Ovary (tissue), 9 donors: ENCODE measurements around the gene SMARCD2. TPM values are rescaled to one million over a fixed set of nuclear protein-coding genes. Genes with fewer than 3 reads are reported as not detected.

ENCODE experiments used
- DNase-seq, 5 donors: peaks; one replicate each; pipeline ENCODE4 v3.0.0-alpha.2; 2019 to 2020
- H3K27ac ChIP-seq, 2 donors: fragments of 200-600 bp; one replicate each; pipeline versions ENCODE4 v1.5.1 to v1.8.0; 2019 to 2022
- H3K27me3 ChIP-seq: fragments of 200-600 bp; one replicate; pipeline ENCODE4 v1.8.0; 2022
- H3K36me3 ChIP-seq: fragments of 200-600 bp; sonication (generic); one replicate; pipeline ENCODE4 v1.5.1; 2019
- H3K4me1 ChIP-seq: one replicate; pipeline ENCODE4 v1.8.1; 2013; ENCODE audit warnings: mild to moderate bottlenecking, moderate library complexity; ENCODE audit not compliant: insufficient read depth
- H3K4me3 ChIP-seq: fragments of 200-600 bp; sonication (generic); one replicate; pipeline ENCODE4 v1.5.1; 2017
- H3K9me3 ChIP-seq, 2 donors: fragments of 200-600 bp in 1 of 2; sonication (generic) in 1 of 2; one replicate each; pipeline versions ENCODE4 v1.5.1 to v1.8.1; 2013 to 2019; ENCODE audit warnings: mild to moderate bottlenecking in 1 of 2, moderate library complexity in 1 of 2
- CTCF ChIP-seq, 3 donors: fragments of 450-650 bp in 2 of 3; fragments of 200-600 bp in 1 of 3; IDR thresholded peaks; one replicate each; pipeline versions ENCODE4 v1.5.1 to v1.8.0; 2016 to 2022; ENCODE audit warnings: antibody characterized with exemption in 3 of 3, mild to moderate bottlenecking in 1 of 3
- EP300 ChIP-seq: sonication (generic); formaldehyde crosslinking; IDR thresholded peaks from one replicate; pipeline ENCODE4 v1.6.1; 2017; ENCODE audit warnings: antibody characterized with exemption
- POLR2A ChIP-seq: fragments of 450-650 bp; IDR thresholded peaks from one replicate; pipeline ENCODE4 v1.6.1; 2017; ENCODE audit warnings: antibody characterized with exemption, mild to moderate bottlenecking, moderate library complexity
- WGBS, 3 donors: extraction: QIAGEN DNeasy Blood & Tissue Kit in 1 of 3; methylation state at CpG; one replicate each; pipeline versions ENCODE4 v1.1.5 to v1.1.7; 2013 to 2017; 5-methylcytosine and 5-hydroxymethylcytosine counted together
- intact Hi-C, 4 donors: fragments of 100-400 bp; cut with DNase I; formaldehyde crosslinking; loops; one replicate each; pipeline versions ENCODE4 v1.11.0 to v1.15.1; 2022 to 2023
- polyA plus RNA-seq, 2 donors: library from polyadenylated mRNA; stranded (reverse); fragments of 200-250 nt in 1 of 2; fragments of 350-450 nt in 1 of 2; fragmentation: Illumina TruSeq in 1 of 2; extraction: RNeasy Lipid Tissue Mini Kit (QIAGEN cat#74804) in 1 of 2; gene quantifications; one replicate each; pipeline ENCODE4 v1.2.3, GENCODE V29; 2013 to 2014
- total RNA-seq, 7 donors: library from RNA; depleted of rRNA in 2 of 7; stranded (reverse); fragments of >200 nt in 2 of 7; fragmentation: NEBNext Ultra II Directional in 3 of 7; extraction: Animal tissue kit (Norgen Biotek cat#: 25700) in 3 of 7; gene quantifications; one replicate each; pipeline versions ENCODE4 v1.1.0 to v1.2.4, GENCODE V29; 2016 to 2023
- donor health status: DM: no; HTN: no; CAD: no; lungs with moderate emphysema.
- donor health status: DM: no; HTN: no; CAD: no.
- donor health status: Bipolar disorder and iron deficiency.
- donor health status: DM: yes; HTN: yes; CAD: no.
- donor health status: DM: no; HTN: no; CAD: no.
- donor health status: DM: yes; HTN: yes; CAD: no.

Gene SMARCD2
- total and polyA plus RNA-seq, 9 donors, result 46.2 to 117 (median 69.8) TPM

GRCh38 chr17:63827801-63828221, 14.7 kb downstream of the SMARCD2 start:
- intact Hi-C loops, result loop anchor here in 1 of 4 donors (2.0 kb wide), 1 partner anchor 15 kb away; the partner anchor contains the start of gene SMARCD2
- WGBS, 3 donors, result 1 to 2% (median 1%) methylated on average over 19 of the region's 19 CpGs

GRCh38 chr17:63827002-63827800, 15.3 kb downstream of the SMARCD2 start, which contains the start of the genes FTSJ3 and PSMC5:
FTSJ3 (minus strand) TSS chr17:63827663; CDS start chr17:63826902, 761 bp downstream.
PSMC5 (plus strand) TSS chr17:63827431; CDS start chr17:63827491, 60 bp downstream.
- H3K9me3 ChIP-seq, result no peaks in the 10 kb centered on the region
- H3K4me3 ChIP-seq, result peak within 1 kb of the TSS; percentile 66
- peak; percentile 91 to 96 (median 93) for DNase-seq
- TF ChIP-seq EP300 (no peak), CTCF (IDR thresholded peaks at IDR 0.05) (peak in 2 of 3 donors; percentile 20 to 66), POLR2A (peak; percentile 84)
- whole genome bisulfite sequencing, 3 donors, result 1% methylated on average over 58 of the region's 58 CpGs
- H3K36me3 ChIP-seq, result no peaks in the 10 kb centered on the region
- H3K4me1 ChIP-seq, result peaks cover 3% of the 10 kb centered on the region
- peak within 1 kb of the TSS; percentile 75 to 95 for H3K27ac ChIP-seq
- H3K27me3 ChIP-seq, result no peaks in the 10 kb centered on the region
- intact Hi-C loops, result loop anchor here in 1 of 4 donors (2.0 kb wide), 1 partner anchor 16 kb away; the partner anchor contains the start of gene SMARCD2

More at GRCh38 chr17:63827801-63828221, 14.7 kb downstream of the SMARCD2 start:
- Histone ChIP-seq H3K4me1 (peaks cover 3% of the 10 kb centered on the region), H3K27ac (peak overlapping the region in 1 of 2 donors; percentile 95), H3K27me3 (no peaks in the 10 kb centered on the region), H3K9me3 (no peaks in the 10 kb centered on the region), H3K36me3 (no peaks in the 10 kb centered on the region), H3K4me3 (peak overlapping the region; percentile 66)
- DNase-seq, result no peak
- TF ChIP-seq CTCF (IDR thresholded peaks at IDR 0.05), result peak in 1 of 3 donors; percentile 3
- no peak for TF ChIP-seq POLR2A
- TF ChIP-seq EP300, result no peak

GRCh38 chr17:63826468-63827001, 15.9 kb downstream of the SMARCD2 start:
- Histone ChIP-seq H3K27me3 (no peaks in the 10 kb centered on the region), H3K27ac (peak overlapping the region; percentile 75 to 95), H3K9me3 (no peaks in the 10 kb centered on the region), H3K36me3 (no peaks in the 10 kb centered on the region), H3K4me3 (peak overlapping the region; percentile 66), H3K4me1 (peaks cover 3% of the 10 kb centered on the region)
- 0% methylated on average over 31 of the region's 31 CpGs for WGBS, 3 donors
- peak in 1 of 5 donors; percentile 57 for DNase-seq
- intact Hi-C loops, result loop anchor here in 1 of 4 donors (2.0 kb wide), 1 partner anchor 16 kb away; the partner anchor contains the start of gene SMARCD2
- no peak for TF ChIP-seq EP300
- no peak for TF ChIP-seq POLR2A
- no peak for TF ChIP-seq CTCF (IDR thresholded peaks at IDR 0.05)

- H3K4me1 ChIP-seq, result peaks cover 3% of the 10 kb centered on the region
- no peak for TF ChIP-seq EP300
- TF ChIP-seq POLR2A, result no peak
- TF ChIP-seq CTCF (IDR thresholded peaks at IDR 0.05), result no peak
- no peak for DNase-seq
- 92 to 94% (median 93%) methylated on average over 9 of the region's 9 CpGs for WGBS, 3 donors
- H3K27me3 ChIP-seq, result no peaks in the 10 kb centered on the region
- intact Hi-C loops, result no loop called here
- H3K36me3 ChIP-seq, result no peaks in the 10 kb centered on the region
- H3K4me3 ChIP-seq, result no peak overlapping the region
- no peaks in the 10 kb centered on the region for H3K9me3 ChIP-seq
- no peak overlapping the region for H3K27ac ChIP-seq
Observed at GRCh38 chr17:63824362-63824761, 18.1 kb downstream of the SMARCD2 start.
